GM12892 (cell line): ENCODE data around the gene HSPA12B.

ENCODE experiments used
- POLR2A ChIP-seq: IDR thresholded peaks from 2 replicates; pipeline ENCODE4 v1.6.1; 2011; ENCODE audit warnings: low read depth, low read length, control low read depth
- POLR2AphosphoS5 ChIP-seq: IDR thresholded peaks from 2 replicates; pipeline ENCODE4 v1.6.1; 2011; ENCODE audit warnings: low read depth, low read length, control low read depth

DNA sequence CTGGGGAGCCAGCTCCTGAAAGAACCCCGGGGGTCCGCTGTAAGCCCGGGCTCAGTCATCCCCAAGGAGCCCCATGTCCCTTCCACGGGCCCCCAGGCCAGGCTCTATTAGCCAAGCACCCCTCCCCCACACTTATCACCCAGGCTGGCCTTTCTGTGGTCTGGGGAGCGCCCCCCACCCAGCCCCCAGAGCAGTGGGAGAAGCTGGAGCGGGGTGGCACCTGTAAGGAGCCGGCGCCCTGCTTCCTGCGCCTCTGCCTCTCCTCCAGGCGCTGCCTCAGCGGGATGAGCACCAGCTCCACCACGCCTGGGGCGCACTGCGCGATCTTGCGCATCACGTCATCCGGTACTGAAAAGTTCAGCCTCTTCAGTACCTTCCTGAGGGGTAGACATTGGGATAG is 46.5 kb downstream of the HSPA12B start:
- TF ChIP-seq POLR2A = no peak
- no peak for TF ChIP-seq POLR2AphosphoS5
